GM13977 (cell line): Measurements from ENCODE around the gene GNMT.

ENCODE experiments used
- DNase-seq: peaks from one replicate; pipeline ENCODE4 v3.0.0; 2012; ENCODE audit warnings: low spot score
- CTCF ChIP-seq: IDR thresholded peaks from 2 replicates; pipeline ENCODE4 v1.5.1; 2012; ENCODE audit warnings: mild to moderate bottlenecking, control low read depth; ENCODE audit not compliant: insufficient read depth; ENCODE audit errors: extremely low read depth, missing control alignments
- in situ Hi-C: fragments of 300-500 bp; cut with MboI; formaldehyde crosslinking; loops from one replicate; pipeline ENCODE4 v1.12.0; 2022; ENCODE audit warnings: low sequenced_read_pairs, low pct_unique_long_range_greater_than_20kb, mixed read lengths, inconsistent platforms; ENCODE audit not compliant: unreplicated experiment

The GNMT gene

GRCh38 chr6:43009124-43009523, 48.6 kb downstream of the GNMT start:
- peak; percentile 53 for TF ChIP-seq CTCF
- in situ Hi-C loops: no loop called here
- peak; percentile 43 for DNase-seq

GRCh38 chr6:43011207-43011606, 50.7 kb downstream of the GNMT start:
- in situ Hi-C loops: no loop called here
- TF ChIP-seq CTCF: no peak
- no peak for DNase-seq

DNA sequence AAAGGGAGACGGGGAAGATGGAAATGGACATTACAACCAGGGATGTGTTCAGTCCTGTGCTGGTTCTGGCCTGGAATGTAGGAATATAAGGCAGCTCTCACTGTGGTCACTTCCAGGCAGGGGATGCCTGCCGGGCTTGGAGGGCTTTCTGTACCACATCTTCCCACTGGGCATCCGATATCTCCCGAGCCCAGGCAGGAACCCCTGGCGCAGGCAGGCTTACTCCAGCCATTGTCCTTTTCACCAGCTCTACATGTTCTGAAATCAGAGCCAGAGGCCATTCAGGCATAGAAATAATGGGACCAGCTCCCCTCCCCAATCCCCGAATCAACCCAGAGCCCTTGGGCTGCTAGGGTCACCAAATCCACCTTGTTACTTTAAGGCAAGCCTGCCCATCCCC, 51.8 kb downstream of the GNMT start:
- in situ Hi-C loops: no loop called here
- DNase-seq: no peak
- no peak for TF ChIP-seq CTCF

DNA sequence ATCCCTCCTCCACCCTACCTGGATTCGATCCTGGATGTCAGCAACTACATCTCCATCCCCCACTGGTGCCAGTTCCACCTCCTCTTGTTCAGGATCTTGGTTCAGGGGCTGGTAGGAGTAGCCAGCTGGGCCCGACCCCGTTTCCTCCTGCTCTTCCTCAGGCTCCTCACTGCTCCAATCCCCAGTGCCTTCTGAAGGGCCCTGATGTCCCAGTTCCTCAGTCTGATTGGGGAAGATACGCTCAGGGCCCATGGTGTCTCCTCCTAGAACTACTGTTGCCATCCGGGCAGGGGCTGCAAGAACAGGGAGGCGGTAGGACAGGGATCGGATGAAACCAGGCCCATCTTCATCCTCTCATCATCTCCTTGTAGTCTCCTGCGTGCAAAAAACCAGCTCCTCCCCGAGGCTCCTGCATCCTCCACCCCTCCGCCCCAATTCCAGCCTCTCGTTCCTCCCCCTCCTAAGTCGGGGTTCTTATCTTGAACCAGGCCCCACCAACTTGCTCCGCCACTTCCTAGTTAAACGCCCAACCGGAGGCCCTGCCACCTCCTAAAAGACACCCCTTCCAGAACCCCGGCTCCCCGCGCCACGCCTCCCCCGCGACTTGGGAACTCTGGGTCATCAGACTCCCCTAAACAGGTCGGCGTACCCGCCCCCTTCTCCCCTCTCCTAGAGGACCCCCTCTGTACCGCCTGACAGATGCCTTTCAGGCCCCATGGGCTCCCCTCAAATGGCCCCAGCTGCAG, 52.7 kb downstream of the GNMT start:
- in situ Hi-C loops: no loop called here
- DNase-seq: no peak
- TF ChIP-seq CTCF: no peak
